Stomach (tissue), 9 donors: Measurements from ENCODE around the gene ERBB4. TPM values are rescaled to one million over a fixed set of nuclear protein-coding genes. Genes with fewer than 3 reads are reported as not detected.

Experiments
- DNase-seq, 2 donors: peaks; one replicate each; pipeline versions ENCODE4 v3.0.0 to v3.0.0-alpha.2; 2013 to 2019
- H3K27ac ChIP-seq, 5 donors: fragments of 200-600 bp in 4 of 5; sonication (generic) in 4 of 5; one replicate each; pipeline ENCODE4 v1.5.1; 2013 to 2019; ENCODE audit warnings: mild to moderate bottlenecking in 1 of 5, moderate library complexity in 1 of 5
- H3K27me3 ChIP-seq, 3 donors: fragments of 200-600 bp; sonication (generic); one replicate each; pipeline ENCODE4 v1.5.1; 2017 to 2019; ENCODE audit warnings: mixed run types in 1 of 3
- H3K36me3 ChIP-seq, 4 donors: fragments of 200-600 bp; sonication (generic); 1 replicate in 3 of 4; 2 replicates in 1 of 4; pipeline ENCODE4 v1.5.1; 2016 to 2019
- H3K4me1 ChIP-seq, 4 donors: fragments of 200-600 bp; sonication (generic); one replicate each; pipeline ENCODE4 v1.5.1; 2016 to 2019
- H3K4me3 ChIP-seq, 4 donors: fragments of 200-600 bp; sonication (generic) in 3 of 4; one replicate each; pipeline ENCODE4 v1.5.1; 2016 to 2019; ENCODE audit warnings: mild to moderate bottlenecking in 1 of 4
- H3K9me3 ChIP-seq, 4 donors: fragments of 200-600 bp; sonication (generic); one replicate each; pipeline ENCODE4 v1.5.1; 2016 to 2019
- EP300 ChIP-seq: sonication (generic); formaldehyde crosslinking; IDR thresholded peaks from one replicate; pipeline ENCODE4 v1.6.1; 2017; ENCODE audit warnings: antibody characterized with exemption
- POLR2A ChIP-seq, 4 donors: fragments of 450-650 bp; IDR thresholded peaks; one replicate each; pipeline ENCODE4 v1.6.1; 2016; ENCODE audit warnings: antibody characterized with exemption in 4 of 4, control low read depth in 2 of 4, mild to moderate bottlenecking in 1 of 4, moderate library complexity in 1 of 4
- POLR2AphosphoS5 ChIP-seq, 3 donors: sonication (generic); formaldehyde crosslinking; IDR thresholded peaks; one replicate each; pipeline ENCODE4 v1.6.1; 2016; ENCODE audit warnings: antibody characterized with exemption in 3 of 3
- WGBS, 5 donors: extraction: QIAGEN DNeasy Blood & Tissue Kit in 3 of 5; methylation state at CpG; one replicate each; pipeline versions ENCODE4 v1.1.5 to v1.1.7; 2013 to 2018; 5-methylcytosine and 5-hydroxymethylcytosine counted together
- intact Hi-C: fragments of 100-400 bp; cut with DNase I; formaldehyde crosslinking; loops from one replicate; pipeline ENCODE4 v1.15.1; 2023; ENCODE audit warnings: low total_unique reads
- polyA plus RNA-seq, 3 donors: library from polyadenylated mRNA; stranded (reverse); fragments of 200-250 nt; gene quantifications; one replicate each; pipeline ENCODE4 v1.2.3, GENCODE V29; 2013
- small RNA-seq, 4 donors: library from RNA; depleted of rRNA; stranded (forward); fragments of <200 nt; gene quantifications; one replicate each; pipeline ENCODE3, GENCODE V24; 2016
- total RNA-seq, 5 donors: library from RNA; depleted of rRNA; stranded (reverse); fragments of >200 nt; gene quantifications; one replicate each; pipeline versions ENCODE4 v1.1.0 to v1.2.3, GENCODE V29; 2014 to 2016
- TF ChIP-seq, protein P1 (sequence below), 7 experiments: fragments of 450-650 bp in 4 of 7; fragments of 200-600 bp in 3 of 7; sonication (generic) in 3 of 7; IDR thresholded peaks; one replicate each; pipeline ENCODE4 v1.5.1; 2016 to 2019; ENCODE audit warnings: antibody characterized with exemption in 7 of 7, control low read depth in 2 of 7, mild to moderate bottlenecking in 1 of 7
- donor health status: healthy with polysubstance abuse.
- donor health status: Bipolar disorder and iron deficiency.
- donor health status: healthy.

The ERBB4 gene
- total and polyA plus RNA-seq, 8 donors = 0.12 to 2.5 (median 0.45) TPM; not detected in 1

DNA sequence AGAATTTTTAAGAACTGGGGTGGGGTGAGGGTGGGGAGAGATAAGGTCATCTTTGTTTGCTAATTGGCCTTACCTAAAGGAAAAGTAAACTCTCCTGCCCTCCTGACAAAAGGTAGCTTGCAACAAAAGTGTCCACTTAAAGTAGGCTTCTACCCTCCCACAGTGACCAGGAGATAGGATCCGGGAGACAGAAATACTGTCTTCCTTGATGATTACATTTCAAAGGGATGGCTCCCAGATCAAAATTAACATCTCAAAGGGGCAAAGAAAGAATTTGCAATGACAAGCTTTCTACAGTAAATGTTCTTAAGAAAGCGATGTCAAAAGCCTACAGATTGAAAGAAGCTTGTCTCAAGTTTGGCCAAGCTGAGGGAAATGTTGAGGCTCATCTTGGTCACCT lies 1206.9 kb downstream of the ERBB4 start:
- intact Hi-C loops = no loop called here
- DNase-seq = no peak
- Histone ChIP-seq H3K27ac (no peak overlapping the region), H3K36me3 (no peaks in the 10 kb centered on the region), H3K4me1 (no peaks in the 10 kb centered on the region), H3K27me3 (no peaks in the 10 kb centered on the region), H3K9me3 (no peaks in the 10 kb centered on the region), H3K4me3 (no peak overlapping the region)
- WGBS, 5 donors = 25 to 38% (median 31%) methylated on average over 2 of the region's 2 CpGs
- TF ChIP-seq, protein P1, sequence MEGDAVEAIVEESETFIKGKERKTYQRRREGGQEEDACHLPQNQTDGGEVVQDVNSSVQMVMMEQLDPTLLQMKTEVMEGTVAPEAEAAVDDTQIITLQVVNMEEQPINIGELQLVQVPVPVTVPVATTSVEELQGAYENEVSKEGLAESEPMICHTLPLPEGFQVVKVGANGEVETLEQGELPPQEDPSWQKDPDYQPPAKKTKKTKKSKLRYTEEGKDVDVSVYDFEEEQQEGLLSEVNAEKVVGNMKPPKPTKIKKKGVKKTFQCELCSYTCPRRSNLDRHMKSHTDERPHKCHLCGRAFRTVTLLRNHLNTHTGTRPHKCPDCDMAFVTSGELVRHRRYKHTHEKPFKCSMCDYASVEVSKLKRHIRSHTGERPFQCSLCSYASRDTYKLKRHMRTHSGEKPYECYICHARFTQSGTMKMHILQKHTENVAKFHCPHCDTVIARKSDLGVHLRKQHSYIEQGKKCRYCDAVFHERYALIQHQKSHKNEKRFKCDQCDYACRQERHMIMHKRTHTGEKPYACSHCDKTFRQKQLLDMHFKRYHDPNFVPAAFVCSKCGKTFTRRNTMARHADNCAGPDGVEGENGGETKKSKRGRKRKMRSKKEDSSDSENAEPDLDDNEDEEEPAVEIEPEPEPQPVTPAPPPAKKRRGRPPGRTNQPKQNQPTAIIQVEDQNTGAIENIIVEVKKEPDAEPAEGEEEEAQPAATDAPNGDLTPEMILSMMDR (IDR thresholded peaks at IDR 0.05) = no peak
- TF ChIP-seq POLR2A (IDR thresholded peaks at IDR 0.05) (no peak), POLR2AphosphoS5 (IDR thresholded peaks at IDR 0.05) (no peak), EP300 (no peak)

DNA sequence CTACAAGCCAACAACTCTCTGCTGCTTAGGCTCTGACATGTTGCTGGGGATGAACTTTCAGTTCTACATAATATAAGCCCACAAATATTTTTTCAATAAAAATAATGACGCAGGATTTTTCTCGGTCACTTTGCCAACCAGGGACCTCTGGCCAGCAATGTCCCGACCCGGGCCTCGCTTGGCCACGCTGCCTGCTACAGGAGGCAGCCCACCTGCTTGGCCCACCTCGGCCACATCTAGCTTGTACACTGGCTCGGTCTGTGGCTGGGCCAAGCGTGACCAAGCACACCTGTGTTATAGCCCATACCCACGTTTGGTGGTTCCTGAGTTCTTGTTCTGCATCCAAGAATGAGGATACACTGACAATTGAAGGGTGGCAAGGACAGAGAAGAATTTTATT lies 1208.7 kb downstream of the ERBB4 start:
- Histone ChIP-seq H3K9me3 (no peaks in the 10 kb centered on the region), H3K4me3 (no peak overlapping the region), H3K27me3 (no peaks in the 10 kb centered on the region), H3K36me3 (no peaks in the 10 kb centered on the region), H3K4me1 (no peaks in the 10 kb centered on the region), H3K27ac (no peak overlapping the region)
- WGBS, 5 donors = 86 to 96% (median 96%) methylated on average over 10 of the region's 10 CpGs
- intact Hi-C loops = no loop called here
- no peak for DNase-seq
- TF ChIP-seq POLR2A (IDR thresholded peaks at IDR 0.05) (no peak), EP300 (no peak), POLR2AphosphoS5 (IDR thresholded peaks at IDR 0.05) (no peak)
- TF ChIP-seq, protein P1 (IDR thresholded peaks at IDR 0.05) = no peak

DNA sequence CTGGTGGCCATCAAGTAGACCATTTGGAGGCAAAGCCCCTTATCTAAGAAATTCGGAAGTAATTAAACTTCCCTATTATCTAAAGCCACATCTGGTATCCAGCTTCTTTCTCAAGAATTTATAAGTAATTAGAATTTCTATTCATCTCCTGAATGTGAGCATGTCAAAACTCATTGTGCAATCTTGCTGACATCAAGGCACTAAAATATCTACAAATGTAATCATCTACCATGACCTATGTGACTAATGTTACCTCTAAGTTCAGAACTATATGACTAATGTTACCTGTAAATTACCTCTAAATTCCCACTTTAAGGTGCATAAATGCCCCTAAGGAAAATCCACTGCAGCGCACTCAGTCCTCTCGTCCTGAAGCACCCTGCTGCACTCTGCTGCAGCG lies 1209.2 kb downstream of the ERBB4 start:
- H3K9me3 ChIP-seq = no peaks in the 10 kb centered on the region
- H3K36me3 ChIP-seq = no peaks in the 10 kb centered on the region
- no peak overlapping the region for H3K4me3 ChIP-seq
- WGBS, 5 donors = 84 to 94% (median 90%) methylated on average over 4 of the region's 4 CpGs
- intact Hi-C loops = no loop called here
- H3K4me1 ChIP-seq = no peaks in the 10 kb centered on the region
- TF ChIP-seq, protein P1 (IDR thresholded peaks at IDR 0.05) = no peak
- TF ChIP-seq POLR2AphosphoS5 (IDR thresholded peaks at IDR 0.05) (no peak), POLR2A (IDR thresholded peaks at IDR 0.05) (no peak), EP300 (no peak)
- H3K27me3 ChIP-seq = no peaks in the 10 kb centered on the region
- no peak overlapping the region for H3K27ac ChIP-seq
- DNase-seq = no peak

DNA sequence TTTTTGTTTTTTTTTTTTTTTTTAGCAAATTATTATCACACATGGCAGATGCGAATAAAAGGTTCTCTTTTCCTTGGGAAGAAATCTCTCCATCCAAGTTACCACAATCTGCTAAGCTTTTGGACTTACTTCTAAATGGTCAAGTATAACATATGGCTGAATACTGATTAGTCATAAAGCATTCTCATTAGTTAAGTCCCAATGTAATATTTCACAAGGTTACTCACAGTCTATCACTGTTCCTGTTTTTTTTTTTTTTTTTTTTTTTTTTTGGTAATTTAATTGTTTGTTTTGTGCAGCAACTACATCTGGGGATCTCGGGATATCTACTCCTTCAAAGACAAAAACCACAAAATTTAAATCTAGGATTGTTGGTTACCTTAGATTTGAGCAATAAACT lies 1210.5 kb downstream of the ERBB4 start:
- Histone ChIP-seq H3K4me1 (no peaks in the 10 kb centered on the region), H3K27me3 (no peaks in the 10 kb centered on the region), H3K36me3 (no peaks in the 10 kb centered on the region), H3K9me3 (no peaks in the 10 kb centered on the region), H3K4me3 (no peak overlapping the region), H3K27ac (no peak overlapping the region)
- DNase-seq = no peak
- TF ChIP-seq POLR2A (IDR thresholded peaks at IDR 0.05) = no peak
- TF ChIP-seq EP300 = no peak
- TF ChIP-seq, protein P1 (IDR thresholded peaks at IDR 0.05) = no peak
- TF ChIP-seq POLR2AphosphoS5 (IDR thresholded peaks at IDR 0.05) = no peak
- intact Hi-C loops = no loop called here
- 75 to 82% (median 81%) methylated on average over 2 of the region's 2 CpGs for WGBS, 5 donors

Small RNA genes lying within 50 kb of the gene (small RNA-seq; reads per million reads assigned to genes)
- gene MIR548F2 = 0 reads per million in 4 donors
- 0 reads per million in 4 donors for gene RNA5SP119
